NCI-H69 (cell line): ENCODE data around the gene RSAD2.
"Not testable (repeated sequence)": the region's sequence is repeated elsewhere in the genome, so short reads cannot be mapped to it uniquely, and the experiment has no call there.

ENCODE experiments used
- DNase-seq: peaks from one replicate; lab custom pipeline; 2025; lab: John Stamatoyannopoulos, UW

The RSAD2 gene

GRCh38 chr2:6926071-6926732, 48.6 kb downstream of the RSAD2 start:
- DNase-seq: no peak

GRCh38 chr2:6927186-6927585, 49.6 kb downstream of the RSAD2 start:
- no peak for DNase-seq

- DNase-seq: no peak
Observed at GRCh38 chr2:6927753-6928152, 50.2 kb downstream of the RSAD2 start.

- DNase-seq: no peak
Observed at GRCh38 chr2:6928452-6928851, 50.9 kb downstream of the RSAD2 start.

- DNase-seq: no peak
Observed at GRCh38 chr2:6929196-6929819, 51.7 kb downstream of the RSAD2 start.

GRCh38 chr2:6930923-6931647, 53.5 kb downstream of the RSAD2 start:
- no peak for DNase-seq

GRCh38 chr2:6931753-6932152, 54.2 kb downstream of the RSAD2 start:
- no peak for DNase-seq

- DNase-seq: no peak
Observed at GRCh38 chr2:6932206-6932605, 54.6 kb downstream of the RSAD2 start.

GRCh38 chr2:6932828-6933227, 55.3 kb downstream of the RSAD2 start:
- DNase-seq: no peak

- DNase-seq: no peak
Observed at GRCh38 chr2:6933911-6934310, 56.3 kb downstream of the RSAD2 start.

- DNase-seq: no peak
Observed at GRCh38 chr2:6934345-6934744, 56.8 kb downstream of the RSAD2 start.

- DNase-seq: no peak
Observed at GRCh38 chr2:6934758-6935651, 57.4 kb downstream of the RSAD2 start.

GRCh38 chr2:6935652-6936020, 58.1 kb downstream of the RSAD2 start:
- not testable (repeated sequence) for DNase-seq

- peak; percentile 33 for DNase-seq
Observed at GRCh38 chr2:6937157-6937556, 59.6 kb downstream of the RSAD2 start.

- no peak for DNase-seq
Observed at GRCh38 chr2:6937582-6937981, 60.0 kb downstream of the RSAD2 start.

GRCh38 chr2:6939071-6939470, 61.5 kb downstream of the RSAD2 start:
- DNase-seq: no peak

- DNase-seq: peak; percentile 1
Observed at GRCh38 chr2:6940820-6941219, 63.2 kb downstream of the RSAD2 start.

GRCh38 chr2:6941299-6942046, 63.9 kb downstream of the RSAD2 start:
- no peak for DNase-seq

GRCh38 chr2:6942848-6943247, 65.3 kb downstream of the RSAD2 start:
- DNase-seq: no peak

GRCh38 chr2:6943523-6943922, 65.9 kb downstream of the RSAD2 start:
- DNase-seq: no peak

- no peak for DNase-seq
Observed at GRCh38 chr2:6943971-6944370, 66.4 kb downstream of the RSAD2 start.

GRCh38 chr2:6944555-6944954, 67.0 kb downstream of the RSAD2 start:
- DNase-seq: no peak
